GM18507 (cell line): ENCODE results near the gene GRIA2.
"Not testable (repeated sequence)": the region's sequence is repeated elsewhere in the genome, so short reads cannot be mapped to it uniquely, and the experiment has no call there.

Source experiments
- DNase-seq: peaks from one replicate; pipeline ENCODE4 v3.0.0; 2011; ENCODE audit warnings: low read depth; ENCODE audit not compliant: insufficient read length; ENCODE audit errors: extremely low spot score
- FAIRE-seq: peaks from 2 replicates; lab custom pipeline; 2011; peaks lifted over from hg19 to GRCh38; lab: Jason Lieb, UNC

The GRIA2 gene

GRCh38 chr4:157220371-157220881, at the start of gene GRIA2:
GRIA2 (plus strand) TSS chr4:157220728; CDS start chr4:157221043, 315 bp downstream.
- FAIRE-seq (no peak), DNase-seq (no peak)

GRCh38 chr4:157172011-157172410, 48.5 kb upstream of the GRIA2 start:
- DNase-seq, result no peak
- FAIRE-seq, result no peak

- not testable (repeated sequence) for FAIRE-seq, DNase-seq
These were observed 40.3 kb upstream of the GRIA2 start for GRCh38 chr4:157180268-157180667.

GRCh38 chr4:157184300-157184699, 36.2 kb upstream of the GRIA2 start:
- FAIRE-seq, result no peak
- DNase-seq, result no peak

GRCh38 chr4:157185363-157185762, 35.2 kb upstream of the GRIA2 start:
- DNase-seq (no peak), FAIRE-seq (no peak)

- DNase-seq (no peak), FAIRE-seq (no peak)
These were observed 25.2 kb upstream of the GRIA2 start for GRCh38 chr4:157195374-157195773.

- no peak for DNase-seq
- FAIRE-seq, result no peak
These were observed 24.5 kb upstream of the GRIA2 start for GRCh38 chr4:157196046-157196445.

GRCh38 chr4:157204634-157205244, 15.8 kb upstream of the GRIA2 start:
- no peak for FAIRE-seq
- DNase-seq, result no peak

GRCh38 chr4:157217708-157218107, 2.8 kb upstream of the GRIA2 start:
- no peak for DNase-seq
- FAIRE-seq, result no peak

GRCh38 chr4:157219711-157220370, 687 bp upstream of the GRIA2 start:
- DNase-seq (no peak), FAIRE-seq (no peak)

- no peak for DNase-seq
- no peak for FAIRE-seq
These were observed 932 bp downstream of the GRIA2 start for GRCh38 chr4:157221426-157221894.

- DNase-seq (no peak), FAIRE-seq (no peak)
These were observed 1.6 kb downstream of the GRIA2 start for GRCh38 chr4:157221895-157222770.

GRCh38 chr4:157222771-157223160, 2.2 kb downstream of the GRIA2 start:
- no peak for FAIRE-seq
- DNase-seq, result no peak

GRCh38 chr4:157223456-157223855, 2.9 kb downstream of the GRIA2 start:
- DNase-seq (no peak), FAIRE-seq (no peak)

GRCh38 chr4:157225096-157225495, 4.6 kb downstream of the GRIA2 start:
- FAIRE-seq (no peak), DNase-seq (no peak)

GRCh38 chr4:157226035-157226434, 5.5 kb downstream of the GRIA2 start:
- DNase-seq (no peak), FAIRE-seq (no peak)

- DNase-seq, result no peak
These were observed 6.1 kb downstream of the GRIA2 start for GRCh38 chr4:157226601-157227000.

GRCh38 chr4:157231525-157231924, 11.0 kb downstream of the GRIA2 start:
- DNase-seq (no peak), FAIRE-seq (no peak)

More at GRCh38 chr4:157226601-157227000, 6.1 kb downstream of the GRIA2 start:
- FAIRE-seq, result no peak

- FAIRE-seq (no peak), DNase-seq (no peak)
These were observed 22.3 kb downstream of the GRIA2 start for GRCh38 chr4:157242871-157243270.

GRCh38 chr4:157244348-157244747, 23.8 kb downstream of the GRIA2 start:
- DNase-seq (no peak), FAIRE-seq (no peak)
